ENCODE data around the gene FAM3D. TPM values are rescaled to one million over a fixed set of nuclear protein-coding genes. Genes with fewer than 3 reads are reported as not detected.

Gene FAM3D
- total RNA-seq, 1 donor from 2014 or later, result 0.35 TPM

GRCh38 chr3:58622892-58623291 lies 43.7 kb downstream of the FAM3D start:
- Mint-ChIP-seq H3K27ac (ENCODE audit: unreplicated experiment) (no peak overlapping the region), H3K9me3 (no peaks in the 10 kb centered on the region), H3K4me1 (peaks cover 53% of the 10 kb centered on the region)

GRCh38 chr3:58622436-58622835 lies 44.1 kb downstream of the FAM3D start:
- no peaks in the 10 kb centered on the region for H3K27me3 Mint-ChIP-seq (ENCODE audit: low read depth)
- H3K4me3 Mint-ChIP-seq, result no peak overlapping the region
- no peak overlapping the region for H3K27ac Mint-ChIP-seq (ENCODE audit: unreplicated experiment)
- DNase-seq (ENCODE audit: low read depth, low spot score), result no peak
- TF ChIP-seq CTCF (conservative IDR thresholded peaks at IDR 0.05), result no peak
- H3K4me1 Mint-ChIP-seq, result peaks cover 53% of the 10 kb centered on the region
- no peaks in the 10 kb centered on the region for H3K9me3 Mint-ChIP-seq
- H3K36me3 Mint-ChIP-seq (ENCODE audit: low read depth), result no peaks in the 10 kb centered on the region

More at GRCh38 chr3:58622892-58623291, 43.7 kb downstream of the FAM3D start:
- no peak overlapping the region for H3K4me3 Mint-ChIP-seq
- H3K36me3 Mint-ChIP-seq (ENCODE audit: low read depth), result no peaks in the 10 kb centered on the region
- TF ChIP-seq CTCF (conservative IDR thresholded peaks at IDR 0.05), result no peak
- no peaks in the 10 kb centered on the region for H3K27me3 Mint-ChIP-seq (ENCODE audit: low read depth)
- DNase-seq (ENCODE audit: low read depth, low spot score), result no peak

GRCh38 chr3:58621086-58621830 lies 45.3 kb downstream of the FAM3D start:
- H3K27me3 Mint-ChIP-seq (ENCODE audit: low read depth), result no peaks in the 10 kb centered on the region
- TF ChIP-seq CTCF (conservative IDR thresholded peaks at IDR 0.05), result no peak
- no peak overlapping the region for H3K4me3 Mint-ChIP-seq
- peaks cover 48% of the 10 kb centered on the region for H3K4me1 Mint-ChIP-seq
- H3K9me3 Mint-ChIP-seq, result no peaks in the 10 kb centered on the region
- no peak for DNase-seq (ENCODE audit: low read depth, low spot score)
- H3K36me3 Mint-ChIP-seq (ENCODE audit: low read depth), result no peaks in the 10 kb centered on the region
- H3K27ac Mint-ChIP-seq (ENCODE audit: unreplicated experiment), result no peak overlapping the region

DNA sequence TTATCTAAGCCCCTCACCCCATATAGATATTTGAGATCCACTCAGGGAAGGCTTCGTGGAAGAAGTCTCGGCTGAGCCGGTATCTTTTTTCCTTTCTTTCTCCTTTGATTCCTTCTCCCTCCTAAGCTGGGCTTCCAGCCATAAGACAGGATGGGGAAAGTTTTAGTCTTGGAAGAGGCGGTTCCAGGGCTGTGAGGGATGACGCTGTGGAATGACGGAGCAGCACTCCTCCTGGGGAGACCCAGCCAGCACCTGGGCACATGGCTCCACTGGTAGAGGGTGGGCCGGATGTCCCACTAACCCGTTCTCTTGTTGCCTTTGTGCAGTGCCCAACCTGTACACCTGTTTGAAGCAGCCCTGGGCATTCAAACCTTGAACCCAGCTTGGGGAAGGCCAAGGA lies 46.2 kb downstream of the FAM3D start:
- no peak overlapping the region for H3K27ac Mint-ChIP-seq (ENCODE audit: unreplicated experiment)
- DNase-seq (ENCODE audit: low read depth, low spot score), result no peak
- peaks cover 42% of the 10 kb centered on the region for H3K4me1 Mint-ChIP-seq
- TF ChIP-seq CTCF (conservative IDR thresholded peaks at IDR 0.05), result no peak
- no peaks in the 10 kb centered on the region for H3K9me3 Mint-ChIP-seq
- H3K4me3 Mint-ChIP-seq, result no peak overlapping the region
- H3K36me3 Mint-ChIP-seq (ENCODE audit: low read depth), result no peaks in the 10 kb centered on the region
- H3K27me3 Mint-ChIP-seq (ENCODE audit: low read depth), result no peaks in the 10 kb centered on the region

- H3K36me3 Mint-ChIP-seq (ENCODE audit: low read depth), result no peaks in the 10 kb centered on the region
- no peaks in the 10 kb centered on the region for H3K9me3 Mint-ChIP-seq
- peak overlapping the region; percentile 35 for H3K27ac Mint-ChIP-seq (ENCODE audit: unreplicated experiment)
- no peak overlapping the region for H3K4me3 Mint-ChIP-seq
- no peak for TF ChIP-seq CTCF (conservative IDR thresholded peaks at IDR 0.05)
- peaks cover 30% of the 10 kb centered on the region for H3K4me1 Mint-ChIP-seq
- no peaks in the 10 kb centered on the region for H3K27me3 Mint-ChIP-seq (ENCODE audit: low read depth)
- DNase-seq (ENCODE audit: low read depth, low spot score), result no peak
These were observed 49.2 kb downstream of the FAM3D start for GRCh38 chr3:58617338-58617761.

All from neural crest cell (in vitro differentiated cells).